Ovary (tissue), 3 donors: Measurements from ENCODE around the gene PRAMEF11.
"Not testable (repeated sequence)": the region's sequence is repeated elsewhere in the genome, so short reads cannot be mapped to it uniquely, and the experiment has no call there.

ENCODE experiments used
- EP300 ChIP-seq: sonication (generic); formaldehyde crosslinking; IDR thresholded peaks from one replicate; pipeline ENCODE4 v1.6.1; 2017; ENCODE audit warnings: antibody characterized with exemption
- POLR2A ChIP-seq: fragments of 450-650 bp; IDR thresholded peaks from one replicate; pipeline ENCODE4 v1.6.1; 2017; ENCODE audit warnings: antibody characterized with exemption, mild to moderate bottlenecking, moderate library complexity
- TF ChIP-seq, protein P1 (sequence below), 3 donors: fragments of 450-650 bp in 2 of 3; fragments of 200-600 bp in 1 of 3; IDR thresholded peaks; one replicate each; pipeline versions ENCODE4 v1.5.1 to v1.8.0; 2016 to 2022; ENCODE audit warnings: antibody characterized with exemption in 3 of 3, mild to moderate bottlenecking in 1 of 3
- donor health status: DM: no; HTN: no; CAD: no.

DNA sequence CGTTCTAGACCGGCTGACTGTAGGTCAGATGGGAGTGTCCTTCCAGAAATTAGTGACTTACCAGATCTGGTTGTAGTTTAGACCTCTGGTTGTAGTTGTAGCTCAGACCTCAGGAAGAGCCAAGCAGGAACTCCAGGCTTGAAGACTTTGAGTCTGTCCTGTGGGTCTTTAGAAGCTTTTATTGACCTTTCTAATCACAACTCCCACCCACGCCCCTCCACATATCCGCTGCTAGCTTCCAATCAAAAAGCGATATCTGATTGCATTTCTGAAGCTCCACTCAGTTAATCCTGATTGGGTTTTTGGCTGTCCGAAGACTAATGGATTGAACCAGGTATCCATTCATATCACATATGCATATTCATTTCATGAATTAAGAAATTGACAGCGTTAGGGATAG lies 17.4 kb upstream of the PRAMEF11 start, which contains the start of gene HNRNPCL1:
- TF ChIP-seq, protein P1, sequence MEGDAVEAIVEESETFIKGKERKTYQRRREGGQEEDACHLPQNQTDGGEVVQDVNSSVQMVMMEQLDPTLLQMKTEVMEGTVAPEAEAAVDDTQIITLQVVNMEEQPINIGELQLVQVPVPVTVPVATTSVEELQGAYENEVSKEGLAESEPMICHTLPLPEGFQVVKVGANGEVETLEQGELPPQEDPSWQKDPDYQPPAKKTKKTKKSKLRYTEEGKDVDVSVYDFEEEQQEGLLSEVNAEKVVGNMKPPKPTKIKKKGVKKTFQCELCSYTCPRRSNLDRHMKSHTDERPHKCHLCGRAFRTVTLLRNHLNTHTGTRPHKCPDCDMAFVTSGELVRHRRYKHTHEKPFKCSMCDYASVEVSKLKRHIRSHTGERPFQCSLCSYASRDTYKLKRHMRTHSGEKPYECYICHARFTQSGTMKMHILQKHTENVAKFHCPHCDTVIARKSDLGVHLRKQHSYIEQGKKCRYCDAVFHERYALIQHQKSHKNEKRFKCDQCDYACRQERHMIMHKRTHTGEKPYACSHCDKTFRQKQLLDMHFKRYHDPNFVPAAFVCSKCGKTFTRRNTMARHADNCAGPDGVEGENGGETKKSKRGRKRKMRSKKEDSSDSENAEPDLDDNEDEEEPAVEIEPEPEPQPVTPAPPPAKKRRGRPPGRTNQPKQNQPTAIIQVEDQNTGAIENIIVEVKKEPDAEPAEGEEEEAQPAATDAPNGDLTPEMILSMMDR (IDR thresholded peaks at IDR 0.05): not testable (repeated sequence)
- TF ChIP-seq POLR2A, EP300: not testable (repeated sequence)
